AG04449 (cell line): ENCODE results near the gene OR52A5.

Experiments used
- CTCF ChIA-PET: fragments of 350-600 bp; formaldehyde crosslinking; extraction: SDS; loops from one replicate; lab custom pipeline; 2021; ENCODE audit warnings: antibody characterized with exemption; lab: Yijun Ruan, JAX
- POLR2A ChIA-PET: fragments of 400-600, 350-600 bp; formaldehyde crosslinking; extraction: SDS; loops from one replicate; lab custom pipeline; 2020; ENCODE audit warnings: antibody characterized with exemption, inconsistent platforms; lab: Yijun Ruan, JAX
- DNase-seq: peaks from one replicate; pipeline ENCODE4 v3.0.0-alpha.2; 2010; ENCODE audit warnings: low read depth, low spot score
- H3K4me3 ChIP-seq: 2 replicates; pipeline ENCODE4 v1.5.1; 2011; ENCODE audit warnings: low read depth, mild to moderate bottlenecking, control low read depth, low read length
- CTCF ChIP-seq: IDR thresholded peaks from one replicate; pipeline ENCODE4 v1.5.1; 2011; ENCODE audit warnings: mild to moderate bottlenecking, moderate library complexity, low read length, control low read depth, inconsistent platforms; ENCODE audit not compliant: insufficient read depth; ENCODE audit errors: missing control alignments

Gene OR52A5

GRCh38 chr11:5118893-5119292, 19.3 kb downstream of the OR52A5 start:
- POLR2A ChIA-PET: no interaction called here
- TF ChIP-seq CTCF: no peak
- CTCF ChIA-PET: interaction anchor here (1.1 kb wide), 1 partner anchor 252 kb away, joined by 5 read pairs; no protein-coding TSS in a partner anchor
- DNase-seq: no peak
- no peak overlapping the region for H3K4me3 ChIP-seq

GRCh38 chr11:5117588-5117987, 20.6 kb downstream of the OR52A5 start:
- TF ChIP-seq CTCF: no peak
- DNase-seq: no peak
- no peak overlapping the region for H3K4me3 ChIP-seq
- CTCF ChIA-PET: interaction anchor here (1.0 kb wide), 1 partner anchor 264 kb away, joined by 5 read pairs; no protein-coding TSS in a partner anchor
- POLR2A ChIA-PET: no interaction called here

- H3K4me3 ChIP-seq: no peak overlapping the region
- ChIA-PET POLR2A (no interaction called here), CTCF (no interaction called here)
Measured at GRCh38 chr11:5115339-5115738, 22.8 kb downstream of the OR52A5 start.

GRCh38 chr11:5107285-5107684, 30.9 kb downstream of the OR52A5 start:
- ChIA-PET POLR2A (no interaction called here), CTCF (no interaction called here)
- no peak for DNase-seq
- no peak for TF ChIP-seq CTCF
- H3K4me3 ChIP-seq: no peak overlapping the region

More at GRCh38 chr11:5115339-5115738, 22.8 kb downstream of the OR52A5 start:
- TF ChIP-seq CTCF: no peak
- DNase-seq: no peak

- no peak for TF ChIP-seq CTCF
- POLR2A ChIA-PET: no interaction called here
- no peak overlapping the region for H3K4me3 ChIP-seq
- DNase-seq: no peak
- CTCF ChIA-PET: no interaction called here
Measured at GRCh38 chr11:5103066-5103465, 35.1 kb downstream of the OR52A5 start.

- ChIA-PET POLR2A (no interaction called here), CTCF (no interaction called here)
- no peak for DNase-seq
- TF ChIP-seq CTCF: no peak
- H3K4me3 ChIP-seq: no peak overlapping the region
Measured at GRCh38 chr11:5102246-5102645, 35.9 kb downstream of the OR52A5 start.
